HPDE6-E6E7 (cell line): Measurements from ENCODE around the gene TWIST2.

Experiments used
- DNase-seq: peaks from one replicate; pipeline ENCODE4 v3.0.0; 2011; ENCODE audit warnings: missing footprints; ENCODE audit errors: extremely low spot score

Gene TWIST2

GRCh38 chr2:238904716-238905115 is 56.8 kb downstream of the TWIST2 start:
- no peak for DNase-seq

- no peak for DNase-seq
These were observed 57.3 kb downstream of the TWIST2 start for GRCh38 chr2:238905224-238905623.

- no peak for DNase-seq
These were observed 57.8 kb downstream of the TWIST2 start for GRCh38 chr2:238905644-238906043.

GRCh38 chr2:238906254-238906935 is 58.5 kb downstream of the TWIST2 start:
- no peak for DNase-seq

- no peak for DNase-seq
These were observed 59.2 kb downstream of the TWIST2 start for GRCh38 chr2:238906936-238907716.

GRCh38 chr2:238907717-238908173 is 59.9 kb downstream of the TWIST2 start:
- DNase-seq = no peak

GRCh38 chr2:238908960-238909951 is 61.4 kb downstream of the TWIST2 start:
- no peak for DNase-seq

GRCh38 chr2:238910751-238911351 is 63.0 kb downstream of the TWIST2 start:
- no peak for DNase-seq

GRCh38 chr2:238911376-238912227 is 63.7 kb downstream of the TWIST2 start:
- DNase-seq = no peak

GRCh38 chr2:238912228-238912915 is 64.5 kb downstream of the TWIST2 start:
- no peak for DNase-seq

GRCh38 chr2:238912916-238913875 is 65.3 kb downstream of the TWIST2 start:
- DNase-seq = no peak

GRCh38 chr2:238913931-238914647 is 66.2 kb downstream of the TWIST2 start:
- no peak for DNase-seq

GRCh38 chr2:238914648-238915015 is 66.7 kb downstream of the TWIST2 start:
- DNase-seq = peak; percentile 63

GRCh38 chr2:238915196-238915595 is 67.3 kb downstream of the TWIST2 start:
- DNase-seq = no peak

GRCh38 chr2:238915596-238915995 is 67.7 kb downstream of the TWIST2 start:
- no peak for DNase-seq

GRCh38 chr2:238916176-238916874 is 68.4 kb downstream of the TWIST2 start:
- no peak for DNase-seq

- no peak for DNase-seq
These were observed 69.1 kb downstream of the TWIST2 start for GRCh38 chr2:238916875-238917590.
